Measurements from ENCODE around the gene FKBP6.
"Not testable (repeated sequence)": the region's sequence is repeated elsewhere in the genome, so short reads cannot be mapped to it uniquely, and the experiment has no call there.

Gene FKBP6

DNA sequence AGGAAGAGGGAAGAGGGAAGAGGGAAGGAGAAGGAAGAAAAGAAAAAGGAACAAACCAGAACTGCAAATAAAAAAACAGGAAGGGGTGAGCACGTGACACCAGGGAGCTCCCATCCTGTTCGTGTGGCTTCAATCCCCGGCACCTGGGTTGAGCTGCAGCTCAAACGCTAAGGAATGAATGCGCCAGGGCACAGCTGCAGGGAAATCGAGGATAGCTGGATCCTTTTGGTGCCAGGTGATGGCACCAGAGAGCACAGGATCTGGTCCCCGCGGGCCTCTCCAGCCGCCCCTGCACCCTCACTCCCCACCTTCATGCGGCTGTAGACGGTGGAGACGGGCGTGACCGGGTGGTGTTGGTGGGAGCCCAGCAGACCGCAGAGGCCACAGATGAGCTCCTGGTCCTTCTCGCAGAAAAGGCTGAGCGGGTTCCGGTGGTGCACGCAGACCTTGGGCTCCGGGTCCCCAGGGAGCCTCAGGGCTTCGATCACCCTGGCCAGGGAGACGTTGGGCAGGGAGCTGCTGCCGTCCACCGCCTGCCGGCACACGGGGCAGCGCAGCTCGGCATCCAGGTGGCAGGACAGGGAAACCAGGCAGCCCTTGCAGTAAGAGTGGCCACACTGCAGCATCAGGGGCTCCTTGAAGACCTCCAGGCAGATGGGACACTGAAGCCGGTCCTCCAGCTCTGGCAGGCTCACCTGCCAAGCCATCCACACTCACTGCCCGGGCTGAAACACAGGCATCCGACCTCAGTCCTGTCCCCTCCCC is 3.7 kb upstream of the FKBP6 start:
- not testable (repeated sequence) for DNase-seq (ENCODE audit: low read depth)

DNA sequence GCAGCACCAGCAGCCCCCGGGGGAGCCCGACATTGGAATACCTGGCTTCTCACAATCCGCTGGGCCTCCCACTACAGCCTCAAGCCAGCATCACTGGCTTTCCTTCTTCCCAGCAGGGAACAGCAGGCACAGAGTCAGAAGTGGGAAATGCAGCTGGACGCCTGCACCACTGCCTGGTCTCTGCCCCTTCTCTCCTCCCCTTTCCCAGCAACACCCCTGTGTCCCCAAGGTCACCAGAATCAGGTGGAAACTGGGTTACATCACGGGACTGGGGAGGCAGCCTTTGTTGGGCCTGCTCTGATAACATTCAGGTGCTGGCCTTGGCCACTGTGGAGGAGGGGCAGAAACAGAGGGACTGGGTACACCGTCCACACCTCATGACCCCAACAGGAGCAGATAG is 2.5 kb upstream of the FKBP6 start:
- DNase-seq (ENCODE audit: low read depth): not testable (repeated sequence)

DNA sequence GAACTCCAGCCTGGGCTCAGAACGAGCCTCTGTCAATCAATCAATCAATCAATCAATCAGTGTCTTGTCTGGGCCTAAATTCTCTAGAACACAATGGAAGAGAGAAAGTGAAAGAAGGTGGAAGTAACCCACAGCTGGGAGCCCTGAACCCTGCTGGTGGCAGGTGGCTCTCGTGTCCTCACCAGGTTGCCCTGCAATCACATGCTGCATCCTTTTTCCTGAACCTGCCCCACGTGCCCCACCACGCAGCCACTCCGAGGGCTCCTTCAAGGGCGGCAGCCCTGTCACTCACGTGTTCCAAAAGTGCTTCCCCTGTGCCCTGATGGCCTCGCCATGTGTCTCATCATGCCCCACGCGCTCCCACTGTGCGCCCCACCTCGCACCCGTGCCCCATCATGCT is 512 bp upstream of the FKBP6 start:
- DNase-seq (ENCODE audit: low read depth): not testable (repeated sequence)

DNA sequence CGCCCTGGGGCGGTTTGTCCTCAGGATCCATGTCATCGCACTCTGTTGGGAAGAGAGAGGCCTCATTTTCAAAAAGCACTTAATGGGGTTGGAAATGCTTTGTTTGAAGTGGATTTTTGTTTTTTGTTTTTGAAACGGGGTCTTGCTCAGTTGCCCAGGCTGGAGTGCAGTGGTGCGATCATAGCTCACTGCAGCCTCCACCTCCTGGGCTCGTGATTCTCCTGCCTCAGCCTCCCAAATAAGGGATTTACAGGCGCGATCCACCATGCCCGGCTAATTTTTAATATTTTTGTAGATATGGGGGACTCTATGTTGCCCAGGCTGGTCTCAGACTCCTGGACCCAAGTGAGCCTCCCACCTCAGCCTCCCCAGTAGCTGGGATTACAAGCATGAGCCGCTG is 735 bp downstream of the FKBP6 start:
- no peak for DNase-seq (ENCODE audit: low read depth)

DNA sequence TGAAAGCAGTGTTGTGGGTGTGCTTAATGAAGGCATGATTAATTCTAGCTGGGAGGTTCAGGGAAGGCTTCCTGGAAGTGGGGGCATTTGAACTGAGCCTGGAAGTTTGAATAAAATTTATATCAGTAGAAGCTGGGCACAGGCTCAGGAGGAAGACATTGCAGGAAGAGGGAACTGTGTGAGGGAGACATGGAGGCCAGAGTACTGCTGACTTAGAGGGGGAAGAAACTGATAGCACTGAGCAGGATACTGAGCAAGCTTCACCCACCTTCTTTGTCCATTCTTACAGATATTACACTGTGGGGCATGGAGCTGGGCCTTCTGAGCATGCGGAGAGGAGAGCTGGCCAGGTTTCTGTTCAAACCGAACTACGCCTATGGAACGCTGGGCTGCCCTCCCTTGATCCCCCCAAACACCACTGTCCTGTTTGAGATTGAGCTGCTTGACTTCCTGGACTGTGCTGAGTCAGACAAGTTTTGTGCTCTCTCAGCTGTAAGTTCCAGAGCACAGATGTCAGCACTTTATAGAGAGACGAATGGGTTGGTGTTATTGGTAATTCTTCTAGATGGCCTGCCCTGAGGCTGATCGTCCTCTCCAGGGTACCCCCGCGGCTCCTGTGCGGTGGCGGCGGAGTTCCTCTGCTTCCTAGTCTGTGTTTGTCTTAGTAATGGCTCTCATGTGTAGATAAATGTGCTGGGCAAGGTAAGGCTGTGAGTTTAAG is 2.1 kb downstream of the FKBP6 start:
- no peak for DNase-seq (ENCODE audit: low read depth)

GRCh38 chr7:73330772-73331171 is 2.8 kb downstream of the FKBP6 start:
- no peak for DNase-seq (ENCODE audit: low read depth)

GRCh38 chr7:73332447-73332846 is 4.5 kb downstream of the FKBP6 start:
- DNase-seq (ENCODE audit: low read depth): no peak

- DNase-seq (ENCODE audit: low read depth): no peak
These were observed 10.4 kb downstream of the FKBP6 start for GRCh38 chr7:73338321-73338720.

- no peak for DNase-seq (ENCODE audit: low read depth)
These were observed 12.6 kb downstream of the FKBP6 start for GRCh38 chr7:73340514-73340913.

- no peak for DNase-seq (ENCODE audit: low read depth)
These were observed 13.9 kb downstream of the FKBP6 start for GRCh38 chr7:73341877-73342276.

DNA sequence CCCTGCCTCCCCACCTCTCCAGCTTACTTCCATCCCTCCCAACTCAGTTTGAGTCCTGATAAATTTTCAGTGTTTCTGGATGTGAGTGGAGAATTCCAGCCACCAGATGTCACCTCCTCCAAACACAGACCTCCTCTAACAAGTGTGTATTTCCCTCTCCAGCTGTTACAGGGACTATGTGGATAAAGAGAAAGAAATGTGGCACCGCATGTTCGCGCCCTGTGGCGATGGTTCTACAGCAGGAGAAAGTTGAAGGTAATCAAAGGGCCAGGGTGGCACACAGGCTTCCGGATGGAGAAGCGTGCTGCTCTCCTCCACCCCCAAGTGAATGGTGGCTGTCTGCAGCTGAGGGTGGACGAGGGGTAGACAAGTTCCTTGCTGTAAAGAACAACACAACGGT is 14.7 kb downstream of the FKBP6 start:
- no peak for DNase-seq (ENCODE audit: low read depth)

DNA sequence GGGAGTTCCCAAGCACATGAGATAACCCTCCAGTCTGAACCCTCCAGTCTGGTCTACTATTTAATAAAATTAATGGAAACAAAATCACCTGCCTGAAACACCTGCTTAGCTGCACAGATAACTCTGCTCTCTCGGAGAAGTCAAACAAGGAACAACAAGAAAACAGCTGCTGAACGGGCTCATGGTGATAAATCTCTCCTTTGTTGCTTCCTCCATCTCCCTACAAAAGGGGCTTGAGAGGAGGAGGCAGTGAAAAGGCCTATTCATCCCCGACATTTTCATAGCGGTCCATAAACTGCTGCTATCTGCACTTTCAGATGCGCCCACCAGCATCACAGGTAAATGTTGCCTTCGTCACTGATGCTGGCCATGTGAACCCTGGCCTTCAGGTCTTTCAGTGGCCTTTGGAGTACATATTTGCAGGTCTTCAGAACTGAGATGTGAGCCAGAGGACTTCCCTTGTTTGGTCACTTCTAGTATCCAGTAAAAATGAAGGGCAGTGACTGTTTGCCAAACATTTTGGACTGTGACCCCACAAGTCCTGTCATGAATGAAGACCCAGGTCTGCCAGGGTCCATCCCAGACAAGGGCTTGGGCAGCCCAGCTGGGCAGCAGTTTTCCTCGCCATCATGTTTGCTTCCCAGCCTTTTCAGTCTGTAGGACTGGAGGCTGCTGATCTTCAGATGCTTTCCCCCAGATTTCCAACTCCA is 15.9 kb downstream of the FKBP6 start:
- no peak for DNase-seq (ENCODE audit: low read depth)

GRCh38 chr7:73345538-73345937 is 17.6 kb downstream of the FKBP6 start:
- DNase-seq (ENCODE audit: low read depth): no peak

GRCh38 chr7:73345951-73346350 is 18.0 kb downstream of the FKBP6 start:
- DNase-seq (ENCODE audit: low read depth): no peak

DNA sequence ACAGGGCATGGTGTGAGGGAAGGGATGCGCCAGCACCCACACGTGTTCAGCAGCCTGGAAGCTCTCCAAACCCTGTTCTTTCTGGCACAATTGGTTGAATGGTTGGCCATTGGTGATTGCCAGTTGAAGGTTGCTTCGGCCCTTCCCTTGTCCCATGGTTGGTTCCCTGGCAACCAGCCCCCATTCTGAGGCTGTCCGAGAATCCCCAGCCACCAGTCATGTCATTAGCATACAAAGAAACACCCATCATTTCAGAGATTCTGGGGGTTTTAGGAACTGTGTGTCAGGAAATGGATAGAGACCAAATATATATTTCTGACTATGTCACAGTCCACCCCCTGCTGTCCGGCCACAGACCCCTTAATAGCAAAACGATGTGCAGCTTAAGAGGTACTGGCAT is 21.8 kb downstream of the FKBP6 start:
- DNase-seq (ENCODE audit: low read depth): no peak

DNA sequence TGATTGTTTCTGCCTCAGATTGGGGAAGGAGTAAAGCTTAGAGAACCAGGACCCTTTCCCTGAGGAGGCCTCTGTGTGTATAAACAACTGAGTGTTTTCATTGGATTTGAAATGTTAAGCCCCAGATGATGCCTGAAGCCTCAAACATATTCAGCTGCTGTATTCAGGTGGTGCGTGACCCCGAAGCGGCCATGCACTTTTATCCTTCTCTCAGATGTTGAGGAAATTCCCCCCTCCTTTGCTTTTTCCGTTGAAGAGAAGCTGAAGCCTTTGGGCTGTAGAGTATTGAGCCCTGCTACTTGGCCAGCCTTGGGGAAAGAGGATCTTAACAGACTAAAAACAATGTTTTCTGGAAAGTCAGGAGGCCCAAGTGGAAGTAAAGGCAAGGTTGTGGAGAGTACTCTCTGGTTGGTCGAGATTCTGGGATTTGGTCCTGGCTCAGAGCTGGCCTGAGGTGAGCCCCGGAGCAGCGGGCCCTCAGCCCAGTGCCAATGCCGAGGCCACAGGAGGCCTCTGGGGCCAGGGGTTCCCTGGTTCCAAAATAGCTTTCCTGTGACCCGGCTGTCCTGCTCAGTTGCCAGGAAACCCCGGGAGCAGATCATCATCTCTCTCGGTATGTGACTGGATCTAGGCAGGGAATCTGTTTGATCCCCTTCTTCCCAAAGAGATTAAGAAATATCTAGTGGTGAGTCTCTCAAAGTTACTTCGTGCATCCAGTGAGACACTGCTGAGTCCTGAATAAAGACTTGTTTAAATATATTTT is 22.5 kb downstream of the FKBP6 start:
- no peak for DNase-seq (ENCODE audit: low read depth)

DNA sequence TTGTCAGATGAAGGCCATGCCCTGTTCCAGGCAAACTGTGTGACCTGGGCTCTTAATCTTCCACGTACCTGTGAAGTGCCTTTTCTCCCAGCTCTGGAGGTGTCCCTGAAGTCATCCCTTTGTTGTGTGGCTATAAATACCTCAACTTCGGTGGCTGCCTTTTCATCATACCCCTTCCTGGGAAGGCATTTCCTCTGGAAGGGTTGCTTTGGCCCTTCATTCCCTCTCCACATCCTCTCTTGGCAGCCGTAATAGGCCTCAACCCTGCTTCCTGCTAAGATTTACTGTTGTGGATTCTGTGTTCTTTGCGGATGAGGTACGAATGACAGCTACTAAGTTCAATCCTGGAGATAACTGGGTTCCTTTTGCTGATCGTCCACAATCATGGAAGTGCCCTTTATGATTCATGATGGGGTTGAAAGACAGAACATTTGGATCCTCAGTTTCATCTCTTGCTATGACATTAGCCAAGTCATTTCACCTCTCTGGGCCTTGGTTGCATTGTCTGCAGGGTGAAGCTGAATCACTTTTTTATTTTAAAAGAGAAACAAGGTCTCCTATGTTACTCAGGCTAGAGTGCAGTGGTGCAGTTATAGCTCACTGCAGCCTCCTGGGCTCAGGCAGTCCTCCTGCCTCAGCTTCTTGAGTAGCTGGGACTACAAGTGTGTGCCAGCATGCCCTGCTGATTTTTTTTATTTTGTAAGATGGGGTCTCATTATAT is 23.6 kb downstream of the FKBP6 start:
- DNase-seq (ENCODE audit: low read depth): no peak

GRCh38 chr7:73352784-73353183 is 24.8 kb downstream of the FKBP6 start:
- no peak for DNase-seq (ENCODE audit: low read depth)

- no peak for DNase-seq (ENCODE audit: low read depth)
These were observed 25.3 kb downstream of the FKBP6 start for GRCh38 chr7:73353243-73353642.

DNA sequence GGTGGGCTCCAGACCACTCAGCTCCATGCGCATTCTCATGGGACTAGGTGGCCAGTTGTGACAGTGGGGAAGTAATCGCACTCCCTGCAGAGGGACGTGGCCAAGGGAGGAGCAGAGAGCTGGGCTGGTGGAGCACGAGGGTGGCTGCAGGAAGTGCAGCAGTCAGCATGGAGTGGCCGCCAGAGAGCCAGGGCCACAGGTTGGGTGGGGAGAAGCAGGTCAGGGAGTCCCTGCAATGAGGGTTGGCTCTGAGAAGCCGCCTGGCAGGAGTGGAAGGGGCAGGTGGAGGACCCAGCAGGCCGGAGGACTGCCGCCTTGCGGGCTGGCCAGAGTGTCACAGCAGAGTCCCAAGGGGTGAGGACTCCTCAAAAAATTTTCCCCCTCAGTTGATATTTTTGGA is 26.2 kb downstream of the FKBP6 start:
- DNase-seq (ENCODE audit: low read depth): no peak

DNA sequence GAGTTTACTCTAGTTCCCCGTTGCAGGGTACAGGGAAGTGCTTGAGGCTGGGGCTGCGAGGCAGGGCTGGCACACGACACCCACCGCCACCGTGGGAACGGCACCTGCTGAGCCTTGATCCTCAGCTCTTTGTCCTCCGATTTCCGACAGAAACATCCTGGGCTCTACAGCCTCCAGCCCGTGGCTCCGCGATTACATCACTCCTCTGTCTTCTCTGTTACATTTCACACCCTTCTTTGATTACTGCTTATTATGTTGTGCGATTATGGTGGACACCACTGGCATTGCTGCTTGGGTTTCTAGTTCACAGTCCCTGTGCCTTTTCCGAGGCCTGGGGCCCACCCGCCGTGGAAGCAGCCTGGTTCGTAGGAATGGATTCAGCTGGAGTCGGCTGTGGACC is 26.9 kb downstream of the FKBP6 start:
- DNase-seq (ENCODE audit: low read depth): no peak

- no peak for DNase-seq (ENCODE audit: low read depth)
These were observed 28.2 kb downstream of the FKBP6 start for GRCh38 chr7:73356159-73356558.
